Activated naive CD4-positive, alpha-beta T cell (primary cell): ENCODE measurements around the gene INSC.

Experiments
- DNase-seq, 4 experiments: peaks; one replicate each; lab custom pipeline; 2025; lab: John Stamatoyannopoulos, UW

INSC gene

GRCh38 chr11:15146271-15147003, 31.7 kb downstream of the INSC start:
- no peak for DNase-seq

- DNase-seq: no peak
Observed at GRCh38 chr11:15148169-15148568, 33.4 kb downstream of the INSC start.

- no peak for DNase-seq
Observed at GRCh38 chr11:15149050-15149449, 34.3 kb downstream of the INSC start.

- no peak for DNase-seq
Observed at GRCh38 chr11:15150507-15150906, 35.8 kb downstream of the INSC start.

GRCh38 chr11:15153231-15153630, 38.5 kb downstream of the INSC start:
- no peak for DNase-seq

- DNase-seq: no peak
Observed at GRCh38 chr11:15157181-15157580, 42.5 kb downstream of the INSC start.

- no peak for DNase-seq
Observed at GRCh38 chr11:15157606-15158137, 42.9 kb downstream of the INSC start.

GRCh38 chr11:15158351-15159015, 43.8 kb downstream of the INSC start:
- DNase-seq: no peak

GRCh38 chr11:15159085-15159484, 44.4 kb downstream of the INSC start:
- no peak for DNase-seq

- no peak for DNase-seq
Observed at GRCh38 chr11:15161790-15162189, 47.1 kb downstream of the INSC start.

GRCh38 chr11:15163136-15163535, 48.4 kb downstream of the INSC start:
- no peak for DNase-seq

- no peak for DNase-seq
Observed at GRCh38 chr11:15166204-15166603, 51.5 kb downstream of the INSC start.

GRCh38 chr11:15169815-15170551, 55.3 kb downstream of the INSC start:
- DNase-seq: no peak

- no peak for DNase-seq
Observed at GRCh38 chr11:15170698-15171097, 56.0 kb downstream of the INSC start.

GRCh38 chr11:15171956-15172355, 57.2 kb downstream of the INSC start:
- DNase-seq: no peak

- DNase-seq: no peak
Observed at GRCh38 chr11:15175831-15176230, 61.1 kb downstream of the INSC start.

- no peak for DNase-seq
Observed at GRCh38 chr11:15176646-15177163, 62.0 kb downstream of the INSC start.

GRCh38 chr11:15177491-15177890, 62.8 kb downstream of the INSC start:
- DNase-seq: no peak

GRCh38 chr11:15178214-15178613, 63.5 kb downstream of the INSC start:
- no peak for DNase-seq

GRCh38 chr11:15179167-15179566, 64.4 kb downstream of the INSC start:
- no peak for DNase-seq

GRCh38 chr11:15180212-15180792, 65.6 kb downstream of the INSC start:
- no peak for DNase-seq

GRCh38 chr11:15182372-15182771, 67.6 kb downstream of the INSC start:
- no peak for DNase-seq
